HG03558 (cell line): ENCODE measurements around the gene SLC22A14.
"Not testable (repeated sequence)": the region's sequence is repeated elsewhere in the genome, so short reads cannot be mapped to it uniquely, and the experiment has no call there.

Experiments
- ATAC-seq: cut with Tn5 transposase; IDR thresholded peaks from one replicate; pipeline ENCODE4 v1.9.1; 2021; ENCODE audit warnings: moderate number of reproducible peaks; ENCODE audit not compliant: unreplicated experiment; ENCODE audit errors: extremely low read depth

Gene SLC22A14

GRCh38 chr3:38268522-38268921 lies 13.6 kb upstream of the SLC22A14 start:
- no peak for ATAC-seq

- ATAC-seq, result no peak
Observed at GRCh38 chr3:38270606-38271005, 11.5 kb upstream of the SLC22A14 start.

DNA sequence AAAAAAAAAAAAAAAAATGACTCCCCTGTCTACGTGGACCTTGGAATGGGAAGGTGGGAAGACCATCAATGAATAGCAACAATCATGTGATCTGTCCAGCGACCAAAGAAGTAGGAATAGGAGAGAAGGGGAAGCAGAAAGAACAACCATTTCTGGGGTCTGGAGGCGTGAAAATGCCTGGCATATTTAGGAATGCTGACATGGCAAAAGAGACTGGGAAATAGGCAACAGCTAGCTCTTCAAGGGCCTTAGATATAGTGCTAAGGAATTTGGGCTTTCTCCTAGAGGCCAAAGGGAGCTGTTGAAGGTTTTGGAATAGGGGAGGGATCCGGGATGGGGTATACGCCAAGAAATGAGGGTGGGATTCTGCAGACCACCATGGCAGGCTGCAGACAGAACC lies 10.5 kb upstream of the SLC22A14 start:
- no peak for ATAC-seq

GRCh38 chr3:38274864-38275649 lies 7.0 kb upstream of the SLC22A14 start:
- no peak for ATAC-seq

DNA sequence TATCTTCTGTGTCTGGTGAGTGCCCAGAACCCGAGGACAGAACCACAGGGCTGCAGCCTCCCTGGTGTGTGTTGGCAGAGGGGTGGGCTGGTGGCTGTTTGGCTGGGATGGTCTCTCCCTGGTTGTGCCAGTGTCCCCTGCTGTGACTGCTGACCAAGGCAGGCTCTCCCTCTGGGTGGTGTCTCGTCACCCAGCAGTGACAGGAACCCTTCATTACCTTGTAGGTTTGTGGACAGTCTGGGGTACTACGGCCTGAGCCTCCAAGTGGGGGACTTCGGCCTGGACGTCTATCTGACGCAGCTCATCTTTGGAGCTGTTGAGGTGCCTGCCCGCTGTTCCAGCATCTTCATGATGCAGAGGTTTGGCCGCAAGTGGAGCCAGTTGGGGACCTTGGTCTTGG lies 6.4 kb upstream of the SLC22A14 start:
- ATAC-seq, result no peak

DNA sequence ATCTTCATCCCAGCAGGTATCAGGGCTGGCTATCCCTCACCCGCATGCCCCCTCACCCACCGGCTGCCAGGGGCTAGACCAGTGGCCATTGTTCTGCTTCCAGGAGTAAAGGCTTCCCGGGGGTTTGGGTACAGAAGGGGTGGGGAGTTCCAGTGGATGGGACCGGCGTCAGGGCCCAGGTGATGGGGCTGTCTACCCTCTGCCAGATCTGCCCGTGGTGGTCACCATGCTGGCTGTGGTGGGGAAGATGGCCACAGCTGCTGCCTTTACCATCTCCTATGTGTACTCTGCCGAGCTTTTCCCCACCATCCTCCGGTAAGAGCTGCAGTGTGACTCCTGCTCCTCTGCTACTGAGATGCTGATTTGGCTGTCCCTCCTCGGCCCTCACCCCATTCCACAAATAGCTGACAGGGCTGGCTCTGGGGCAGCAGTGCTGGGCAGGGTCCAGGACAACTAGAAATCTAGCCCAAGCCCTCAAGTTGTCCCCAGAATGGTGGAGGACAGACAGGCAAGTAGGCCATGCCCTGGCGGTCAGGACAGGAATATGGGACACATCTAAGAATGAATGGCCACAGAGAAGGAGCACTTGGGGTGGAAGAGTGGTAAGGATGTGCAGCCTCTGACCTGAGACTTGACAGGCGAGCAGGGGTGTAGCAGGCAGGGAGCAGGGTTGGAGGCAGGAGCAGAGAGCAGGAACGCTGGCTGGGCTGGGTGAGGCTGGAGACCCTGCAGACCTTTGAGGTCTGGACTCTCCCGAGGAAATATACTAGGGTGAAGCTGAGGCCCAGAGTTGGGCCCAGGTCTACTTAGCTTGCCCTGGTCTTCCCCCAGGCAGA lies 5.8 kb upstream of the SLC22A14 start:
- ATAC-seq, result no peak

GRCh38 chr3:38276917-38277630 lies 5.0 kb upstream of the SLC22A14 start:
- no peak for ATAC-seq

GRCh38 chr3:38278841-38279240 lies 3.3 kb upstream of the SLC22A14 start:
- no peak for ATAC-seq

GRCh38 chr3:38283810-38284755 lies 2.0 kb downstream of the SLC22A14 start:
- ATAC-seq, result no peak

DNA sequence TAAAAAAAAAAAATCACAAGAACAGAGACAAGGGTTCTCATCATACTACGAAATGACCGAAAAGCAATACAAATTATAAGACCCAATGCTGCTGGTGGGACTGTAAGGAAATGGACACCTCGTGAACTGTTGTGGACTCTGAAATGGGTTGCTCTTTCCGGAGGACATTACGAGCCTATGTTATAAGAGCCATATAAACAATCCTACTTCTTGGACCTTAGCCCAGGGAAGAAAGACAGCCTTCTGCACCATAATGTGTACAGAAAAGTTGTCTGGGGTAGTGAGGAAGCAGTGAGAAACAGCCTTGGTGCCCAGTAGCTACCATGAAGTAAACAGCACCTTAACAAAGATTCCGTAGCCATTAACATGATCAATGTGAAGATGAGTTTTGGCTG lies 2.7 kb downstream of the SLC22A14 start:
- ATAC-seq, result no peak

DNA sequence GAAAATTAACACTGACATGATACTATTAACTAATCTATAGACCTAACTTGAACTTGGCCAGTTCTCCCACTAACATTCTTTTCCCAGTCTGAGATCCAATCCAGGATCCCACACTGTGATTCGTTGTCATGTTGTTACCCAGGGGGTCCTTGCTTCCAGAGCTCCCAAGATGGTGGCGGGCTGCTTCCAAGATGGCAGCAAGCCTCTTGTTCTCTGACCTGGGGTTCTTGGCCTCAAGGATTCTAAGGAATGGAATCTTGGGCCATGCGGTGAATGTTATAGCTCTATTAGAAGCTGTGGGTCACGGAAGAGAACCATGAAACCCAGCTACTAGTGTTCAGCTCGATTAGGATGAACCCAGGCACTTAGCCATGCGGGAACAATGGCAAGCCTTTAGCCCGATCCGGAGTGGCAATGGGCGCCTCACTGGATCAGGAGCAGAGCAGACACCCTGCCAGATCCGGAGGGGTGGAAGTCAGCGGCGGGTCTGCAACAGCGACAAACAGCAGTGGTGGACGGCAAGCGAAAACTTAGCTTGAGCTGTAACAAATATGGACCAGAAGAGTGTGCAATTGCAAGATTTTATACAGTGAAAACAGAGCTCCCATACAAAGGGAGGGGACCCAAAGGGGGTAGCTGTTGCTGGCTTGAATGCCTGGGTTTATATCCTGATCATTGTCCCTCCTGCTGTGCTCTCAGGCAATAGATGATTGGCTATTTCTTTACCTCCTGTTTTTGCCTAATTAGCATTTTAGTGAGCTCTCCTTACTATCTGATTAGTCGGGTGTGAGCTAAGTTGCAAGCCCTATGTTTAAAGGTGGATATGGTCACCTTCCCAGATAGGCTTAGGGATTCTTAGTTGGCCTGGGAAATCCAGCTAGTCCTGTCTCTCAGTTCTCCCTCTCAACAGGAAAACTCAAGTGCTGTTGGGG lies 7.5 kb downstream of the SLC22A14 start:
- not testable (repeated sequence) for ATAC-seq

DNA sequence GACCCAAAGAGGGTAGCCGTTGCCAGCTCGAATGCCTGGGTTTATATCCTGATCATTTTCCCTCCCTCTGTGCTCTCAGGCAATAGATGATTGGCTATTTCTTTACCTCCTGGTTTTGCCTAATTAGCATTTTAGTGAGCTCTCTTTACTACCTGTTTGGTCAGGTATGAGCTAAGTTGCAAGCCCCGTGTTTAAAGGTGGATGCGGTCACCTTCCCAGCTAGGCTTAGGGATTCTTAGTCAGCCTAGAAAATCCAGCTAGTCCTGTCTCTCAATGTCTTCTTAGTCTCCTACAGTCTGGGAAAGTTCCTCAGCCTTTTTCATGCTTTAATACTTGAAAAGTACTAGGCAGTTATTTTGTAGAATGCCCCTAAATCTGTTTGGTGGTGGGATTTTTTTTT lies 15.0 kb downstream of the SLC22A14 start:
- ATAC-seq, result not testable (repeated sequence)

DNA sequence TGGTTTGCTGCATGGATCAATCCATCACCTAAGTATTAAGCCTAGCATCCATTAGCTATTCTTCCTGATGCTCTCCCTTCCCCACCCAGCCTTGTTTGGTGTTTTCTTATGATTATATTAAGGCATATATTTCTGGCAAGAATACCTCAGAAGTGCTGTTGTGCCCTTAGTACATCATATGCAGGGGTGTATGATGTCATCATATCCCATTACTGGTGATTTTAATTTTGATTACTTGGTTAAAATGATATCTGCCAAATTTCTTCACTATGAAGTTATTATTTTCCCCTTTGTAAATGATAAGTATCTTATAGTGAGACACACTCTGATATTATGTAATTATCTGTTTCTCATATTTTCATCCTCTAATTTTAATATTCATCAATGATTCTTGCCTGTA lies 15.4 kb downstream of the SLC22A14 start:
- no peak for ATAC-seq

DNA sequence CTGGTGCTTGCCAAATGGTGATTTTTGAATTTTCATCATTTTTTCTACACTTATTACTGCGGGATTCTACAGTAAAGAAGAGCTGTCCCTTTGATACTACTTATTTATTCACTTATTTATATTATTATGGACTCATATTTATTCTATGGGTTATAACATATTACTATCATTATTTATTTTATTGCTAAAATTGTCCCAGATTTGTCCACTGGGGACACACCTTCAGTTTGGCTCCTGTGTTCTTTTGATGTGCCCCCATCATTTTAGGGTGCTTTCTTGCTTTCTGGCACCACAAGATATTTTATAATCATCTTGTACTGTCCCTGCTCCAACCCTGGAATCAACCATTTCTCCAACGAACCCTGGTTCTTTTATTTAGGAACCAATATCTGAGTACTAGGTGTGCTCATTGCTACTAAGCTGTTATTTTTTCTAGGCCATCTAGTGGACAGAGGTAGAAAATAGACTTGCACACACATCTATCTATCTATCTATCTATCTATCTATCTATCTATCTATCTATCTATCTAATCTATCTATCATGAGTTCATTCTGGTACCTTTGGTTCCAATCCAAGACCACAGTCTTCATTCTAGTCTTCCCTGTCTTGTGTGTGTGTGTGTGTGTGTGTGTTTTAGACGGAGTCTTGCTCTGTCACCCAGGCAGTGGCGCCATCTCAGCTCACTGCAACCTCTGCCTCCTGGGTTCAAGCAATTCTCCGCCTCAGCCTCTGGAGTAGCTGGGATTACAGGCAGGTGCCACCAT lies 16.0 kb downstream of the SLC22A14 start:
- ATAC-seq, result no peak

DNA sequence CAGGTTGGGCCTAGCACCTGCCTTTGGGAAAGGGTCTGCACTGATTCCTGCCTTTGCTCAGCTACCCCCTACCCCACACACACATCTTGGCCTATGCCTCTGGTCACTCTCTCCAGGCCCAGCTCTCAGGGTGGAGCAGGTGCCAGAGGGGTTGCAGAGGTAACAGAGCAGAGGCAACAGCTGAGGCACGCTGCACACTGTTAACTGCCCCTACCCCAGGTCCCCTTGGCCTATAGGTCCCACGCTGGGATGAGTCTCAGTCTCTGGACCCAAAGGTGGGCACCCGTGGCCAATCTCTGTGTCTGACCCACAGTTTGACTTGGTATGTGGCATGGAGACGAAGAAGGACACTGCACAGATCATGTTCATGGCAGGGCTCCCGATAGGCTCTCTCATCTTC lies 24.8 kb downstream of the SLC22A14 start:
- no peak for ATAC-seq

DNA sequence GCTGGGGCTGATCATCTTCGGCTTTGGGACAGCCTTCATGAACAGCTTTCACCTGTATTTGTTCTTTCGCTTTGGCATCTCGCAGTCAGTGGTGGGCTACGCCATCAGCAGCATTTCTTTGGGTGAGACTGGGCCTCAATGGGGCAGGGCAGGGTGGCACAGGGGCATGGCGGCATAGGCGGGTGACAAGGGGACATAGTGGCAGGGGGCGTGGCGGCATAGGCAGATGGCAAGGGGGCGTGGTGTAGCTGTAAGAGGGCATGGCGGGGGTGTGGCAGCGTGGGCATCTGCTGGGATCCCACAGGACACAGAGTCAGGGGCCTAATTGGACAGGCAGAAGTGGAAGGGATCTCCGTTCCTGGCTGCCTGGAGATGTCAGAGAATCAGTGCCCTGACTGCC lies 25.5 kb downstream of the SLC22A14 start:
- ATAC-seq, result no peak

DNA sequence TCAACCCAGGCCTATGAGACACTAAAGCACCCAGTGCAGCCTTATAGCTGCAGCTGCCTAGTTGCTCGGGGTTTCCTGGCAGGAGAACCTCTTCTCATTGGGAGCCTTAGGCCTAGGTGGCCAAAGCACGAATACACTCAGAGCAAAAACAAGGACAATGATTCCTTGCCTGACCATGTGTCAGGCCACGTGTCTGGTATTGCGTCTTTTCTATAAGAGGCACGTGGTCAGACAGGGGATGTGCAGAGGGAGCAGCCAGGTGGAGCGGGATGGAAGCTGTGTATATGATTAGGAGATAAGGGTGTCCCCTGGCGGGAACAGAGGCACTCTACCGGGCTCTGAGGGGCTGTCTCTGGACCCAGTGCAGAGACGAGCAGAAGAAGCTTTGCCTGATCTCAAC lies 26.4 kb downstream of the SLC22A14 start:
- ATAC-seq, result no peak

DNA sequence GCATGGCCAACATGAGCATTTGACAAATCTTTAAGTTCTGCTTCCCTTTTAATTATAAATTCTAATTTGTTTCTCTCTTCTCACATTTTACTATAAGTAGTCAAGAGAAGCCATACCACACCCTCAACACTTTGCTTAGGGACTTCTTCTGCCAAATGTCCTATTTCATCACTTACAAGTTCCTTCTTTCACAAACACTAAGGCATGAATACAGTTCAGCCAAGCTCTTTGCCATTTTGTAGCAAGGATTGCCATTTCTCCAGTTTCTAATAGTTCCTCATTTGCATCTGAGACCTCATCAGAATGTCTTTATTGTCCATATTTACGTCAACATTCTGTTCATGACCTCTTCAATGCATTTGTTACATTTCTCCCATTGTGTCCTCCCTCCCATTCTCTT lies 29.4 kb downstream of the SLC22A14 start:
- ATAC-seq, result no peak
